GM19023 (cell line): Measurements from ENCODE around the gene PFAS.
A peak's percentile ranks its signal among the peaks of the same experiment; 100 is the strongest.

Source experiments
- ATAC-seq: cut with Tn5 transposase; IDR thresholded peaks from one replicate; pipeline ENCODE4 v1.9.1; 2021; ENCODE audit warnings: mild to moderate bottlenecking, moderate library complexity; ENCODE audit not compliant: unreplicated experiment

The PFAS gene

GRCh38 chr17:8267480-8268147 is 18.5 kb downstream of the PFAS start:
- no peak for ATAC-seq

- ATAC-seq, result no peak
Measured at GRCh38 chr17:8268550-8269298, 19.6 kb downstream of the PFAS start.

GRCh38 chr17:8272421-8272820 is 23.3 kb downstream of the PFAS start:
- ATAC-seq, result no peak

GRCh38 chr17:8273884-8274444 is 24.9 kb downstream of the PFAS start:
- no peak for ATAC-seq

GRCh38 chr17:8274816-8275215 is 25.7 kb downstream of the PFAS start:
- no peak for ATAC-seq

GRCh38 chr17:8275421-8276290 is 26.6 kb downstream of the PFAS start:
- no peak for ATAC-seq

- ATAC-seq, result no peak
Measured at GRCh38 chr17:8277317-8277716, 28.2 kb downstream of the PFAS start.

- no peak for ATAC-seq
Measured at GRCh38 chr17:8282345-8282744, 33.3 kb downstream of the PFAS start.

GRCh38 chr17:8283356-8283755 is 34.3 kb downstream of the PFAS start:
- ATAC-seq, result no peak

GRCh38 chr17:8284126-8284525 is 35.0 kb downstream of the PFAS start:
- no peak for ATAC-seq

- ATAC-seq, result no peak
Measured at GRCh38 chr17:8285270-8286181, 36.4 kb downstream of the PFAS start.

GRCh38 chr17:8287651-8288335 is 38.7 kb downstream of the PFAS start:
- ATAC-seq, result no peak

- peak; percentile 87 for ATAC-seq
Measured at GRCh38 chr17:8288336-8289102, 39.4 kb downstream of the PFAS start, which contains the start of gene RANGRF. Gene RANGRF, plus strand, starts transcription at chr17:8288670. Its CDS starts 119 bp downstream, at chr17:8288789.

- no peak for ATAC-seq
Measured at GRCh38 chr17:8289103-8289397, 40.0 kb downstream of the PFAS start.

- ATAC-seq, result no peak
Measured at GRCh38 chr17:8290043-8290442, 41.0 kb downstream of the PFAS start.

- ATAC-seq, result no peak
Measured at GRCh38 chr17:8292639-8293395, 43.7 kb downstream of the PFAS start.

- ATAC-seq, result no peak
Measured at GRCh38 chr17:8294361-8294760, 45.3 kb downstream of the PFAS start.

GRCh38 chr17:8294814-8295316 is 45.8 kb downstream of the PFAS start:
- no peak for ATAC-seq
